Panc1 (cell line): ENCODE measurements around the gene KDF1. TPM values are rescaled to one million over a fixed set of nuclear protein-coding genes. Genes with fewer than 3 reads are reported as not detected.
A peak's percentile ranks its signal among the peaks of the same experiment; 100 is the strongest.

ENCODE experiments used
- ATAC-seq: fragments of 200-7000 bp; cut with Tn5 transposase; 2 replicates; pipeline ENCODE4 v1.9.1; 2020; ENCODE audit warnings: mild to moderate bottlenecking, moderate library complexity
- BruUV-seq: library from RNA; stranded (reverse); fragments of 400-500 nt; replicated peaks from 2 replicates; lab custom pipeline; 2021; lab: Mats Ljungman, UMichigan
- CTCF ChIA-PET: fragments of 300-600 bp; sonication (Branson Sonifier 250); formaldehyde crosslinking; loops from one replicate; lab custom pipeline; 2022; ENCODE audit warnings: antibody characterized with exemption; lab: Charles Lee
- POLR2A ChIA-PET: fragments of 300-600 bp; sonication (Branson Sonifier 250); formaldehyde crosslinking; loops from one replicate; lab custom pipeline; 2022; ENCODE audit warnings: antibody characterized with exemption; lab: Charles Lee
- DNase-seq: peaks from one replicate; pipeline ENCODE4 v3.0.0-alpha.2; 2010; ENCODE audit warnings: low read depth, low spot score
- H3K27ac ChIP-seq: 2 replicates; pipeline ENCODE4 v1.5.1; 2011; ENCODE audit warnings: mild to moderate bottlenecking, low read length, inconsistent platforms
- H3K27me3 ChIP-seq: fragments of 200-500 bp; sonication (Bioruptor generic); 2 replicates; pipeline ENCODE4 v1.6.0; 2014; ENCODE audit warnings: low read length, inconsistent platforms; ENCODE audit not compliant: control insufficient read depth, insufficient read depth
- H3K36me3 ChIP-seq: fragments of 200-500 bp; sonication (Bioruptor generic); 2 replicates; pipeline ENCODE4 v1.5.1; 2014; ENCODE audit warnings: inconsistent platforms, mild to moderate bottlenecking, low read length, moderate library complexity; ENCODE audit not compliant: control insufficient read depth, insufficient read depth
- H3K4me1 ChIP-seq: 2 replicates; pipeline ENCODE4 v1.5.1; 2011; ENCODE audit warnings: inconsistent platforms, mild to moderate bottlenecking, low read length, moderate library complexity; ENCODE audit not compliant: control insufficient read depth, insufficient read depth
- H3K4me3 ChIP-seq, 2 experiments: 2 replicates each; pipeline ENCODE4 v1.5.1; 2011 to 2012; ENCODE audit warnings: low read depth in 2 of 2, low read length in 2 of 2, mild to moderate bottlenecking in 2 of 2, inconsistent platforms in 1 of 2, moderate library complexity in 1 of 2
- H3K9me3 ChIP-seq: fragments of 200-500 bp; sonication (Bioruptor generic); 2 replicates; pipeline ENCODE4 v1.5.1; 2014; ENCODE audit warnings: low read depth, mild to moderate bottlenecking, inconsistent platforms, low read length, moderate library complexity; ENCODE audit not compliant: control insufficient read depth, insufficient read depth
- POLR2AphosphoS5 ChIP-seq: IDR thresholded peaks from 2 replicates; pipeline ENCODE4 v1.6.1; 2012; ENCODE audit warnings: mild to moderate bottlenecking, low read depth, low read length, moderate library complexity
- REST ChIP-seq, 2 experiments: IDR thresholded peaks; 2 replicates each; pipeline ENCODE4 v1.6.1; 2011 to 2012; ENCODE audit warnings: low read depth in 2 of 2, control low read depth in 1 of 2, low read length in 1 of 2, mild to moderate bottlenecking in 1 of 2, moderate library complexity in 1 of 2; ENCODE audit not compliant: insufficient read depth in 1 of 2
- SIN3A ChIP-seq: IDR thresholded peaks from 2 replicates; pipeline ENCODE4 v1.6.1; 2012; ENCODE audit warnings: low read depth, mild to moderate bottlenecking, low read length, moderate library complexity, borderline replicate concordance; ENCODE audit not compliant: insufficient read depth
- TCF7L2 ChIP-seq: IDR thresholded peaks from 2 replicates; pipeline ENCODE4 v1.6.1; 2011; ENCODE audit warnings: mild to moderate bottlenecking, low read depth, low read length, inconsistent platforms
- in situ Hi-C: cut with HindIII; loops from 2 replicates; pipeline ENCODE4 v1.10.0; 2016; ENCODE audit warnings: low sequenced_read_pairs, low pct_unique_long_range_greater_than_20kb
- intact Hi-C: fragments of 100-400 bp; cut with micrococcal nuclease; formaldehyde crosslinking; loops from one replicate; pipeline ENCODE4 v1.10.0; 2022; ENCODE audit not compliant: unreplicated experiment
- total RNA-seq: library from RNA; stranded (reverse); gene quantifications from one replicate; pipeline ENCODE4 v1.2.1, GENCODE V29; 2021; ENCODE audit not compliant: unreplicated experiment
- TF ChIP-seq, protein P1 (sequence below): fragments of 450-650 bp; IDR thresholded peaks from 2 replicates; pipeline ENCODE4 v1.5.1; 2017; ENCODE audit warnings: mild to moderate bottlenecking

Gene KDF1
- total RNA-seq, 1 experiment from 2014 or later: 3.2 TPM

DNA sequence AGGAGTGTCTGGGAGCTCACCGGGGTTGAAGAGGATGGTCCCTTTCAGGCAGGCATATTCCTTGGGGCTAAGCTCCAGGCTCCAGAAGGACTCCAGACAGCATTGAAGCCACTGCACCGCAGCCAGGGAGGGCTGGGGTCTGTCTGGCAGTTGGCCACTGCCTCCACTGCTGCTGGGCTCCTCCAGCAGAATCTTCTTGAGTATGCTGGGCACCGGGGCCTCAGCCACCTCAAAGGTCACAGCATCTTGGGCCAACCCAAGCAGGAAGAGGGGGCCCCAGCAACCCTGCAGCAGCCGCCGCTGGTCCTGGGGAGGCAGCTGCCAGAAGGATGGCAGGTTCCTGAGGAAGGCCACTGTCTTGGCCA lies 46.9 kb downstream of the KDF1 start:
- DNase-seq (no peak), ATAC-seq (peak; percentile 53)
- intact Hi-C loops: no loop called here
- no peaks in the 10 kb centered on the region for H3K27me3 ChIP-seq
- no TSS peak for BruUV-seq
- in situ Hi-C loops: no loop called here
- peak overlapping the region; percentile 2 to 33; a peak in 3 of 4 replicates for H3K4me3 ChIP-seq
- H3K36me3 ChIP-seq: no peaks in the 10 kb centered on the region
- CTCF ChIA-PET: interaction anchor here (0.6 kb wide), 1 partner anchor 17 kb away, joined by 5 read pairs; no protein-coding TSS in a partner anchor
- TF ChIP-seq REST (IDR thresholded peaks at IDR 0.05; ENCODE audit: insufficient read depth in 1 of 2, low read depth in 2 of 2, low read length in 1 of 2) (no peak), TCF7L2 (no peak), SIN3A (no peak), POLR2AphosphoS5 (no peak)
- TF ChIP-seq, protein P1, sequence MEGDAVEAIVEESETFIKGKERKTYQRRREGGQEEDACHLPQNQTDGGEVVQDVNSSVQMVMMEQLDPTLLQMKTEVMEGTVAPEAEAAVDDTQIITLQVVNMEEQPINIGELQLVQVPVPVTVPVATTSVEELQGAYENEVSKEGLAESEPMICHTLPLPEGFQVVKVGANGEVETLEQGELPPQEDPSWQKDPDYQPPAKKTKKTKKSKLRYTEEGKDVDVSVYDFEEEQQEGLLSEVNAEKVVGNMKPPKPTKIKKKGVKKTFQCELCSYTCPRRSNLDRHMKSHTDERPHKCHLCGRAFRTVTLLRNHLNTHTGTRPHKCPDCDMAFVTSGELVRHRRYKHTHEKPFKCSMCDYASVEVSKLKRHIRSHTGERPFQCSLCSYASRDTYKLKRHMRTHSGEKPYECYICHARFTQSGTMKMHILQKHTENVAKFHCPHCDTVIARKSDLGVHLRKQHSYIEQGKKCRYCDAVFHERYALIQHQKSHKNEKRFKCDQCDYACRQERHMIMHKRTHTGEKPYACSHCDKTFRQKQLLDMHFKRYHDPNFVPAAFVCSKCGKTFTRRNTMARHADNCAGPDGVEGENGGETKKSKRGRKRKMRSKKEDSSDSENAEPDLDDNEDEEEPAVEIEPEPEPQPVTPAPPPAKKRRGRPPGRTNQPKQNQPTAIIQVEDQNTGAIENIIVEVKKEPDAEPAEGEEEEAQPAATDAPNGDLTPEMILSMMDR: no peak
- POLR2A ChIA-PET: interaction anchor here (0.7 kb wide), 1 partner anchor 290 kb away, joined by 3 read pairs; no protein-coding TSS in a partner anchor
- no peaks in the 10 kb centered on the region for H3K9me3 ChIP-seq
- H3K4me1 ChIP-seq: peaks cover 49% of the 10 kb centered on the region
- H3K27ac ChIP-seq: peak overlapping the region; percentile 83

GRCh38 chr1:26912147-26912490 lies 48.1 kb downstream of the KDF1 start:
- Histone ChIP-seq H3K4me1 (peaks cover 55% of the 10 kb centered on the region), H3K27me3 (no peaks in the 10 kb centered on the region), H3K36me3 (no peaks in the 10 kb centered on the region), H3K27ac (peak overlapping the region; percentile 83), H3K9me3 (no peaks in the 10 kb centered on the region), H3K4me3 (peak overlapping the region in 1 of 2 experiments; percentile 27; a peak in 2 of 4 replicates)
- DNase-seq (no peak), ATAC-seq (no peak)
- ChIA-PET CTCF (interaction anchor here (0.5 to 0.7 kb wide), 2 partner anchors 121 to 134 kb away, joined by 3 to 4 read pairs; no protein-coding TSS in a partner anchor), POLR2A (no interaction called here)
- in situ Hi-C loops (no loop called here), intact Hi-C loops (no loop called here)
- BruUV-seq: no TSS peak
- TF ChIP-seq SIN3A (no peak), TCF7L2 (no peak), REST (IDR thresholded peaks at IDR 0.05; ENCODE audit: insufficient read depth in 1 of 2, low read depth in 2 of 2, low read length in 1 of 2) (no peak), POLR2AphosphoS5 (no peak)
- TF ChIP-seq, protein P1: no peak
